H1 (cell line): ENCODE data around the gene TMBIM4.
A peak's percentile ranks its signal among the peaks of the same experiment; 100 is the strongest.

ENCODE experiments used
- CTCF ChIP-seq, 3 experiments: IDR thresholded peaks; 1 replicate in 2 of 3; 2 replicates in 1 of 3; pipeline versions ENCODE4 v1.5.1 to v1.6.1; 2011; ENCODE audit warnings: low read length in 3 of 3, mild to moderate bottlenecking in 3 of 3, inconsistent platforms in 2 of 3, low read depth in 1 of 3, moderate library complexity in 1 of 3; ENCODE audit not compliant: insufficient read depth in 1 of 3; ENCODE audit errors: control extremely low read depth in 1 of 3
- KDM1A ChIP-seq: fragments of 200-600, 300-600 bp; sonication (generic); IDR thresholded peaks from 2 replicates; pipeline ENCODE4 v1.7.1; 2016; ENCODE audit warnings: mild to moderate bottlenecking, low read length, borderline replicate concordance
- POLR2A ChIP-seq, 2 experiments: IDR thresholded peaks; 1 replicate in 1 of 2; 2 replicates in 1 of 2; pipeline ENCODE4 v1.6.1; 2011; ENCODE audit warnings: low read depth in 2 of 2, low read length in 2 of 2, mild to moderate bottlenecking in 2 of 2; ENCODE audit errors: control extremely low read depth in 1 of 2
- POLR2AphosphoS5 ChIP-seq: IDR thresholded peaks from 2 replicates; pipeline ENCODE4 v1.6.1; 2011; ENCODE audit warnings: low read depth, low read length

GRCh38 chr12:66087365-66087943 is 82.3 kb downstream of the TMBIM4 start:
- no peak for TF ChIP-seq POLR2A (IDR thresholded peaks at IDR 0.05; ENCODE audit: control extremely low read depth in 1 of 2, low read depth in 2 of 2, low read length in 2 of 2)
- TF ChIP-seq POLR2AphosphoS5, result no peak
- peak; percentile 45 to 83 (median 61) for TF ChIP-seq CTCF (IDR thresholded peaks at IDR 0.05; ENCODE audit: control extremely low read depth in 1 of 3, insufficient read depth in 1 of 3, low read depth in 1 of 3, low read length in 3 of 3)
- no peak for TF ChIP-seq KDM1A
